Stomach (tissue), 9 donors: ENCODE data around the gene COPS7B. TPM values are rescaled to one million over a fixed set of nuclear protein-coding genes. Genes with fewer than 3 reads are reported as not detected.

ENCODE experiments used
- DNase-seq, 2 donors: peaks; one replicate each; pipeline versions ENCODE4 v3.0.0 to v3.0.0-alpha.2; 2013 to 2019
- H3K27ac ChIP-seq, 5 donors: fragments of 200-600 bp in 4 of 5; sonication (generic) in 4 of 5; one replicate each; pipeline ENCODE4 v1.5.1; 2013 to 2019; ENCODE audit warnings: mild to moderate bottlenecking in 1 of 5, moderate library complexity in 1 of 5
- H3K27me3 ChIP-seq, 3 donors: fragments of 200-600 bp; sonication (generic); one replicate each; pipeline ENCODE4 v1.5.1; 2017 to 2019; ENCODE audit warnings: mixed run types in 1 of 3
- H3K36me3 ChIP-seq, 4 donors: fragments of 200-600 bp; sonication (generic); 1 replicate in 3 of 4; 2 replicates in 1 of 4; pipeline ENCODE4 v1.5.1; 2016 to 2019
- H3K4me1 ChIP-seq, 4 donors: fragments of 200-600 bp; sonication (generic); one replicate each; pipeline ENCODE4 v1.5.1; 2016 to 2019
- H3K4me3 ChIP-seq, 4 donors: fragments of 200-600 bp; sonication (generic) in 3 of 4; one replicate each; pipeline ENCODE4 v1.5.1; 2016 to 2019; ENCODE audit warnings: mild to moderate bottlenecking in 1 of 4
- H3K9me3 ChIP-seq, 4 donors: fragments of 200-600 bp; sonication (generic); one replicate each; pipeline ENCODE4 v1.5.1; 2016 to 2019
- CTCF ChIP-seq, 7 experiments: fragments of 450-650 bp in 4 of 7; fragments of 200-600 bp in 3 of 7; sonication (generic) in 3 of 7; IDR thresholded peaks; one replicate each; pipeline ENCODE4 v1.5.1; 2016 to 2019; ENCODE audit warnings: antibody characterized with exemption in 7 of 7, control low read depth in 2 of 7, mild to moderate bottlenecking in 1 of 7
- EP300 ChIP-seq: sonication (generic); formaldehyde crosslinking; IDR thresholded peaks from one replicate; pipeline ENCODE4 v1.6.1; 2017; ENCODE audit warnings: antibody characterized with exemption
- POLR2A ChIP-seq, 4 donors: fragments of 450-650 bp; IDR thresholded peaks; one replicate each; pipeline ENCODE4 v1.6.1; 2016; ENCODE audit warnings: antibody characterized with exemption in 4 of 4, control low read depth in 2 of 4, mild to moderate bottlenecking in 1 of 4, moderate library complexity in 1 of 4
- POLR2AphosphoS5 ChIP-seq, 3 donors: sonication (generic); formaldehyde crosslinking; IDR thresholded peaks; one replicate each; pipeline ENCODE4 v1.6.1; 2016; ENCODE audit warnings: antibody characterized with exemption in 3 of 3
- WGBS, 5 donors: extraction: QIAGEN DNeasy Blood & Tissue Kit in 3 of 5; methylation state at CpG; one replicate each; pipeline versions ENCODE4 v1.1.5 to v1.1.7; 2013 to 2018; 5-methylcytosine and 5-hydroxymethylcytosine counted together
- intact Hi-C: fragments of 100-400 bp; cut with DNase I; formaldehyde crosslinking; loops from one replicate; pipeline ENCODE4 v1.15.1; 2023; ENCODE audit warnings: low total_unique reads
- polyA plus RNA-seq, 3 donors: library from polyadenylated mRNA; stranded (reverse); fragments of 200-250 nt; gene quantifications; one replicate each; pipeline ENCODE4 v1.2.3, GENCODE V29; 2013
- total RNA-seq, 5 donors: library from RNA; depleted of rRNA; stranded (reverse); fragments of >200 nt; gene quantifications; one replicate each; pipeline versions ENCODE4 v1.1.0 to v1.2.3, GENCODE V29; 2014 to 2016
- donor health status: healthy with polysubstance abuse.
- donor health status: Bipolar disorder and iron deficiency.
- donor health status: healthy.

Gene COPS7B
- total and polyA plus RNA-seq, 8 donors, result 2.3 to 89.3 (median 22.9) TPM

- H3K36me3 ChIP-seq, result no peaks in the 10 kb centered on the region
- no peak for DNase-seq
- WGBS, 5 donors, result 86 to 94% (median 92%) methylated on average over 2 of the region's 2 CpGs
- no peaks in the 10 kb centered on the region for H3K27me3 ChIP-seq
- no peak overlapping the region for H3K27ac ChIP-seq
- intact Hi-C loops, result no loop called here
- H3K4me1 ChIP-seq, result peaks cover 0 to 18% (median 0%) of the 10 kb centered on the region in 4 donors
- no peaks in the 10 kb centered on the region for H3K9me3 ChIP-seq
- H3K4me3 ChIP-seq, result no peak overlapping the region
- no peak for TF ChIP-seq EP300
- no peak for TF ChIP-seq POLR2A (IDR thresholded peaks at IDR 0.05)
- TF ChIP-seq CTCF (IDR thresholded peaks at IDR 0.05), result no peak
- TF ChIP-seq POLR2AphosphoS5 (IDR thresholded peaks at IDR 0.05), result no peak
These were observed 24.5 kb upstream of the COPS7B start for GRCh38 chr2:231761735-231762134.

- Histone ChIP-seq H3K4me3 (no peak overlapping the region), H3K36me3 (no peaks in the 10 kb centered on the region), H3K27ac (no peak overlapping the region), H3K4me1 (peaks cover 0 to 18% (median 0%) of the 10 kb centered on the region in 4 donors), H3K9me3 (no peaks in the 10 kb centered on the region), H3K27me3 (no peaks in the 10 kb centered on the region)
- TF ChIP-seq POLR2AphosphoS5 (IDR thresholded peaks at IDR 0.05) (no peak), POLR2A (IDR thresholded peaks at IDR 0.05) (no peak), CTCF (IDR thresholded peaks at IDR 0.05) (no peak), EP300 (no peak)
- DNase-seq, result no peak
- intact Hi-C loops, result no loop called here
These were observed 22.1 kb upstream of the COPS7B start for GRCh38 chr2:231764124-231764523.

DNA sequence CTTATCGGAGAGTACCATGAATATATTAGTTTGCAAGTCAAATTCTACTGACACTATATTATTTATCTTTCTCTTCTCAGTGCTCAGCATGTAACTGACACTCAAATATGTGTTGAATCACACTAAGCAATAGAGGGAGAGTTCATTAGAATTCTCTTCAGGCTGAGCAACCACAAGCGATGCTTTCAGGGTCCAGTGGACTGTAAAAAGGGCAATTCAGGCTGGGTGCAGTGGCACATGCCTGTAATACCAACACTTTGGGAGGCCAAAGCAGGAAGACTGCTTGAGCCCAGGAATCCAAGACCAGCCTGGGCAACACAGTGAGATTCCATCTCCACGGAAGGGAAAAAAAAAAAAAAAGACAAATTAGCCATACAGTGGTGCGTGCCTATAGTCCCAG is 21.5 kb upstream of the COPS7B start:
- DNase-seq, result no peak
- no peaks in the 10 kb centered on the region for H3K9me3 ChIP-seq
- WGBS, 5 donors, result 85 to 96% (median 92%) methylated on average over 4 of the region's 4 CpGs
- H3K4me1 ChIP-seq, result peaks cover 0 to 18% (median 0%) of the 10 kb centered on the region in 4 donors
- H3K27me3 ChIP-seq, result no peaks in the 10 kb centered on the region
- H3K36me3 ChIP-seq, result no peaks in the 10 kb centered on the region
- TF ChIP-seq EP300 (no peak), CTCF (IDR thresholded peaks at IDR 0.05) (no peak), POLR2A (IDR thresholded peaks at IDR 0.05) (no peak), POLR2AphosphoS5 (IDR thresholded peaks at IDR 0.05) (no peak)
- no peak overlapping the region for H3K4me3 ChIP-seq
- intact Hi-C loops, result no loop called here
- H3K27ac ChIP-seq, result no peak overlapping the region

- intact Hi-C loops, result no loop called here
- Histone ChIP-seq H3K27me3 (no peaks in the 10 kb centered on the region), H3K4me3 (no peak overlapping the region), H3K4me1 (peaks cover 0 to 18% (median 0%) of the 10 kb centered on the region in 4 donors), H3K36me3 (no peaks in the 10 kb centered on the region), H3K9me3 (no peaks in the 10 kb centered on the region), H3K27ac (no peak overlapping the region)
- TF ChIP-seq POLR2A (IDR thresholded peaks at IDR 0.05), result no peak
- TF ChIP-seq POLR2AphosphoS5 (IDR thresholded peaks at IDR 0.05), result no peak
- TF ChIP-seq CTCF (IDR thresholded peaks at IDR 0.05), result no peak
- TF ChIP-seq EP300, result no peak
- no peak for DNase-seq
These were observed 20.7 kb upstream of the COPS7B start for GRCh38 chr2:231765496-231765929.
